H1 (cell line): ENCODE data around the gene PTPRD. TPM values are rescaled to one million over a fixed set of nuclear protein-coding genes. Genes with fewer than 3 reads are reported as not detected.

ENCODE experiments used
- CHD7 ChIP-seq: fragments of 300-600 bp; sonication (generic); IDR thresholded peaks from 2 replicates; pipeline ENCODE4 v1.7.1; 2012; ENCODE audit warnings: low read length, moderate library complexity, mild to moderate bottlenecking, inconsistent platforms; ENCODE audit not compliant: insufficient replicate concordance
- HDAC6 ChIP-seq: IDR thresholded peaks from one replicate; pipeline ENCODE4 v1.7.1; 2012; ENCODE audit warnings: low read depth, mild to moderate bottlenecking, inconsistent platforms, low read length, moderate library complexity
- POLR2A ChIP-seq, 2 experiments: IDR thresholded peaks; 1 replicate in 1 of 2; 2 replicates in 1 of 2; pipeline ENCODE4 v1.6.1; 2011; ENCODE audit warnings: low read depth in 2 of 2, low read length in 2 of 2, mild to moderate bottlenecking in 2 of 2; ENCODE audit errors: control extremely low read depth in 1 of 2
- SP1 ChIP-seq: IDR thresholded peaks from 2 replicates; pipeline ENCODE4 v1.6.1; 2011; ENCODE audit warnings: low read depth, low read length
- polyA plus RNA-seq, 7 experiments: library from polyadenylated mRNA; depleted of rRNA in 3 of 7; stranded (reverse) in 5 of 7; unstranded in 2 of 7; fragments of >200 nt in 5 of 7; fragments of 200-250 nt in 2 of 7; gene quantifications; 1 replicate in 5 of 7; 2 replicates in 1 of 7; 4 replicates in 1 of 7; pipeline versions ENCODE4 v1.2.1 to v1.2.3, GENCODE V29; 2011 to 2013; ENCODE audit warnings: missing spikeins in 2 of 7, mixed read lengths in 2 of 7
- total RNA-seq: library from RNA; stranded (reverse); fragmentation: NEBNext Ultra II Directional; extraction: Animal tissue kit (Norgen Biotek cat#: 25700); gene quantifications from 2 replicates; pipeline ENCODE4 v1.2.1, GENCODE V29; 2021

The PTPRD gene
- total and polyA plus RNA-seq, 2 of the 8 experiments (the other 6 are each of a cell fraction or from before 2014, with no cell fraction given), result 17.2 to 77.0 TPM

- no peak for TF ChIP-seq CHD7
- TF ChIP-seq HDAC6, result no peak
- TF ChIP-seq SP1, result no peak
- TF ChIP-seq POLR2A (IDR thresholded peaks at IDR 0.05; ENCODE audit: control extremely low read depth in 1 of 2, low read depth in 2 of 2, low read length in 2 of 2), result no peak
These were observed 2144.7 kb downstream of the PTPRD start (continued) for GRCh38 chr9:8468045-8468637.
